CD4-positive, CD25-positive, alpha-beta regulatory T cell (primary cell): ENCODE measurements around the gene TRIML2. TPM values are rescaled to one million over a fixed set of nuclear protein-coding genes. Genes with fewer than 3 reads are reported as not detected.
"Not testable (repeated sequence)": the region's sequence is repeated elsewhere in the genome, so short reads cannot be mapped to it uniquely, and the experiment has no call there.

Source experiments
- ATAC-seq, 2 donors: fragments of 150-1000 bp; cut with Tn5 transposase; one replicate each; pipeline ENCODE4 v1.10.0; 2021; ENCODE audit warnings: low read depth in 2 of 2, moderate number of reproducible peaks in 2 of 2, moderate library complexity in 1 of 2
- DNase-seq, 3 donors: peaks; one replicate each; pipeline versions ENCODE4 v3.0.0 to v3.0.0-alpha.2; 2012 to 2022; ENCODE audit warnings: mixed read lengths in 1 of 3
- H3K27ac ChIP-seq: one replicate; pipeline ENCODE4 v1.7.0; 2013; ENCODE audit warnings: mild to moderate bottlenecking, low read length; ENCODE audit not compliant: insufficient read depth, poor library complexity, severe bottlenecking
- H3K27me3 ChIP-seq: one replicate; pipeline ENCODE4 v1.7.0; 2013; ENCODE audit warnings: low read length; ENCODE audit not compliant: control insufficient read depth, insufficient read depth
- H3K36me3 ChIP-seq: one replicate; pipeline ENCODE4 v1.7.0; 2013; ENCODE audit warnings: mild to moderate bottlenecking, low read length, moderate library complexity; ENCODE audit not compliant: control insufficient read depth, insufficient read depth
- H3K4me1 ChIP-seq: 2 replicates; pipeline ENCODE4 v1.7.0; 2013; ENCODE audit warnings: mild to moderate bottlenecking, low read length; ENCODE audit not compliant: insufficient read depth, control insufficient read depth, poor library complexity, severe bottlenecking
- H3K4me3 ChIP-seq: one replicate; pipeline ENCODE4 v1.7.0; 2013; ENCODE audit warnings: low read depth, mild to moderate bottlenecking, low read length, moderate library complexity
- H3K9me3 ChIP-seq, 2 experiments: 1 replicate in 1 of 2; 2 replicates in 1 of 2; pipeline ENCODE4 v1.7.0; 2013; ENCODE audit warnings: low read length in 2 of 2, mild to moderate bottlenecking in 1 of 2, moderate library complexity in 1 of 2; ENCODE audit not compliant: control insufficient read depth in 2 of 2
- H3K27ac Mint-ChIP-seq, 3 donors: one replicate each; pipeline ENCODE4 v1.8.0; 2020 to 2022; ENCODE audit warnings: mild to moderate bottlenecking in 3 of 3, mixed read lengths in 3 of 3, moderate library complexity in 2 of 3
- H3K27me3 Mint-ChIP-seq: one replicate; pipeline ENCODE4 v1.8.0; 2022; ENCODE audit warnings: mild to moderate bottlenecking, mixed read lengths
- H3K36me3 Mint-ChIP-seq: one replicate; pipeline ENCODE4 v1.8.0; 2020; ENCODE audit warnings: mixed read lengths
- H3K4me1 Mint-ChIP-seq, 4 donors: one replicate each; pipeline ENCODE4 v1.8.0; 2020 to 2022; ENCODE audit warnings: mixed read lengths in 4 of 4, mild to moderate bottlenecking in 1 of 4
- H3K4me3 Mint-ChIP-seq, 4 donors: one replicate each; pipeline ENCODE4 v1.8.0; 2020 to 2022; ENCODE audit warnings: mild to moderate bottlenecking in 4 of 4, mixed read lengths in 4 of 4, moderate library complexity in 3 of 4
- H3K9me3 Mint-ChIP-seq, 7 donors: one replicate each; pipeline ENCODE4 v1.8.0; 2020 to 2022; ENCODE audit warnings: mixed read lengths in 7 of 7, mild to moderate bottlenecking in 3 of 7, moderate library complexity in 2 of 7
- polyA plus RNA-seq, 4 donors: library from polyadenylated mRNA; unstranded; fragments of 300-500 nt; fragmentation: Illumina TruSeq; gene quantifications; one replicate each; pipeline ENCODE4 v1.2.3, GENCODE V29; 2021
- total RNA-seq: library from RNA; stranded (reverse); gene quantifications from one replicate; pipeline ENCODE4 v1.2.3, GENCODE V29; 2022

TRIML2 gene
- total and polyA plus RNA-seq, 5 donors from 2014 or later: not detected

GRCh38 chr4:188045461-188045860 lies 63.9 kb downstream of the TRIML2 start:
- H3K4me1 ChIP-seq, ATAC-seq, H3K27ac ChIP-seq, H3K36me3 ChIP-seq, H3K27me3 Mint-ChIP-seq, H3K9me3 ChIP-seq, H3K4me3 ChIP-seq, H3K27ac Mint-ChIP-seq, DNase-seq, H3K4me1 Mint-ChIP-seq, H3K36me3 Mint-ChIP-seq, H3K27me3 ChIP-seq, H3K4me3 Mint-ChIP-seq: not testable (repeated sequence)
- H3K9me3 Mint-ChIP-seq: peaks cover 2 to 15% (median 6%) of the 10 kb centered on the region in 7 donors

- no peak overlapping the region for H3K4me3 Mint-ChIP-seq
- H3K27me3 ChIP-seq: no peaks in the 10 kb centered on the region
- no peaks in the 10 kb centered on the region for H3K4me1 Mint-ChIP-seq
- no peaks in the 10 kb centered on the region for H3K36me3 ChIP-seq
- no peak for DNase-seq
- H3K27ac Mint-ChIP-seq: no peak overlapping the region
- H3K4me3 ChIP-seq: no peak overlapping the region
- H3K27ac ChIP-seq: no peak overlapping the region
- H3K9me3 ChIP-seq: no peaks in the 10 kb centered on the region
- H3K4me1 ChIP-seq: no peaks in the 10 kb centered on the region
- H3K9me3 Mint-ChIP-seq: peaks cover 0 to 13% (median 11%) of the 10 kb centered on the region in 7 donors
- peaks cover 4% of the 10 kb centered on the region for H3K27me3 Mint-ChIP-seq
- H3K36me3 Mint-ChIP-seq: no peaks in the 10 kb centered on the region
- no peak for ATAC-seq
These were observed 66.2 kb downstream of the TRIML2 start for GRCh38 chr4:188043154-188043553.

GRCh38 chr4:188042191-188042590 lies 67.2 kb downstream of the TRIML2 start:
- Mint-ChIP-seq H3K9me3 (peaks cover 0 to 13% (median 10%) of the 10 kb centered on the region in 7 donors), H3K36me3 (no peaks in the 10 kb centered on the region), H3K4me3 (no peak overlapping the region), H3K27ac (no peak overlapping the region), H3K27me3 (peaks cover 4% of the 10 kb centered on the region), H3K4me1 (no peaks in the 10 kb centered on the region)
- Histone ChIP-seq H3K36me3 (no peaks in the 10 kb centered on the region), H3K27ac (no peak overlapping the region), H3K9me3 (no peaks in the 10 kb centered on the region), H3K4me3 (no peak overlapping the region), H3K27me3 (no peaks in the 10 kb centered on the region), H3K4me1 (no peaks in the 10 kb centered on the region)
- ATAC-seq (no peak), DNase-seq (no peak)

- H3K27me3 ChIP-seq: no peaks in the 10 kb centered on the region
- H3K9me3 Mint-ChIP-seq: peaks cover 0 to 12% (median 9%) of the 10 kb centered on the region in 7 donors
- H3K4me3 ChIP-seq: no peak overlapping the region
- no peak overlapping the region for H3K4me3 Mint-ChIP-seq
- H3K27ac Mint-ChIP-seq: no peak overlapping the region
- H3K36me3 Mint-ChIP-seq: no peaks in the 10 kb centered on the region
- H3K4me1 ChIP-seq: no peaks in the 10 kb centered on the region
- no peak overlapping the region for H3K27ac ChIP-seq
- H3K27me3 Mint-ChIP-seq: peaks cover 4% of the 10 kb centered on the region
- H3K4me1 Mint-ChIP-seq: no peaks in the 10 kb centered on the region
- no peaks in the 10 kb centered on the region for H3K36me3 ChIP-seq
- ATAC-seq (no peak), DNase-seq (no peak)
- no peaks in the 10 kb centered on the region for H3K9me3 ChIP-seq
These were observed 67.7 kb downstream of the TRIML2 start for GRCh38 chr4:188041721-188042120.

Other genes starting within 250 kb of the TRIML2 start
- gene ZFP42, start 113.8 kb downstream of the TRIML2 start, total RNA-seq: not detected
- not detected for gene ZFP42, start 113.8 kb downstream of the TRIML2 start, polyA plus RNA-seq
- gene TRIML1, start 29.8 kb upstream of the TRIML2 start, total RNA-seq: not detected
- not detected for gene TRIML1, start 29.8 kb upstream of the TRIML2 start, polyA plus RNA-seq